ENCODE measurements around the gene STAT6.
"Not testable (repeated sequence)": the region's sequence is repeated elsewhere in the genome, so short reads cannot be mapped to it uniquely, and the experiment has no call there.

STAT6 gene

GRCh38 chr12:57053901-57054300 is 57.3 kb downstream of the STAT6 start:
- not testable (repeated sequence) for DNase-seq (ENCODE audit: low read depth in 2 of 2)

- not testable (repeated sequence) for DNase-seq (ENCODE audit: low read depth in 2 of 2)
These were observed 58.0 kb downstream of the STAT6 start for GRCh38 chr12:57053146-57053545.

- DNase-seq (ENCODE audit: low read depth in 2 of 2): no peak
These were observed 60.2 kb downstream of the STAT6 start for GRCh38 chr12:57051011-57051410.

GRCh38 chr12:57049890-57050289 is 61.3 kb downstream of the STAT6 start, which contains the start of gene MYO1A:
MYO1A (minus strand) TSS chr12:57050129; CDS start chr12:57048323, 1,806 bp downstream.
- no peak for DNase-seq (ENCODE audit: low read depth in 2 of 2)

- DNase-seq (ENCODE audit: low read depth in 2 of 2): no peak
These were observed 62.1 kb downstream of the STAT6 start for GRCh38 chr12:57049119-57049446.

GRCh38 chr12:57048423-57049118 is 62.6 kb downstream of the STAT6 start:
- no peak for DNase-seq (ENCODE audit: low read depth in 2 of 2)

- no peak for DNase-seq (ENCODE audit: low read depth in 2 of 2)
These were observed 63.2 kb downstream of the STAT6 start for GRCh38 chr12:57047981-57048380.

GRCh38 chr12:57046947-57047890 is 63.9 kb downstream of the STAT6 start:
- no peak for DNase-seq (ENCODE audit: low read depth in 2 of 2)

- no peak for DNase-seq (ENCODE audit: low read depth in 2 of 2)
These were observed 64.9 kb downstream of the STAT6 start for GRCh38 chr12:57046086-57046791.
